Caco-2 (cell line): ENCODE measurements around the gene PCED1A. TPM values are rescaled to one million over a fixed set of nuclear protein-coding genes. Genes with fewer than 3 reads are reported as not detected.

Source experiments
- BruUV-seq: library from RNA; stranded (reverse); fragments of 400-500 nt; replicated peaks from 2 replicates; lab custom pipeline; 2021; lab: Mats Ljungman, UMichigan
- CTCF ChIA-PET: fragments of 300-600 bp; sonication (Branson Sonifier 250); formaldehyde crosslinking; loops from one replicate; lab custom pipeline; 2022; ENCODE audit warnings: antibody characterized with exemption; lab: Charles Lee
- POLR2A ChIA-PET: fragments of 300-600 bp; sonication (Branson Sonifier 250); formaldehyde crosslinking; loops from one replicate; lab custom pipeline; 2022; ENCODE audit warnings: antibody characterized with exemption; lab: Charles Lee
- DNase-seq, 2 experiments: peaks; one replicate each; pipeline versions ENCODE4 v3.0.0 to v3.0.0-alpha.2; 2020 to 2022
- H3K27me3 ChIP-seq: replicated peaks from 2 replicates; pipeline ENCODE4 v1.6.0; 2011; ENCODE audit warnings: low read length; ENCODE audit not compliant: control insufficient read depth, insufficient read depth
- H3K36me3 ChIP-seq: 2 replicates; pipeline ENCODE4 v1.5.1; 2011; ENCODE audit warnings: low read length; ENCODE audit not compliant: control insufficient read depth, insufficient read depth
- H3K4me1 ChIP-seq: fragments of 250-450 bp; sonication (Bioruptor Pico); 2 replicates; pipeline ENCODE4 v1.5.1; 2020; ENCODE audit warnings: mild to moderate bottlenecking
- H3K4me3 ChIP-seq: 2 replicates; pipeline ENCODE4 v1.5.1; 2011; ENCODE audit warnings: low read depth, mild to moderate bottlenecking, control low read depth, low read length
- H3K9me3 ChIP-seq: fragments of 250-450 bp; sonication (Bioruptor Pico); 2 replicates; pipeline ENCODE4 v1.5.1; 2020; ENCODE audit warnings: mild to moderate bottlenecking, moderate library complexity
- H3K27ac Mint-ChIP-seq: one replicate; pipeline ENCODE4 v1.8.0; 2022; ENCODE audit warnings: mixed read lengths; ENCODE audit not compliant: unreplicated experiment
- H3K27me3 Mint-ChIP-seq: one replicate; pipeline ENCODE4 v1.8.0; 2022; ENCODE audit warnings: mixed read lengths; ENCODE audit not compliant: insufficient read depth, unreplicated experiment
- H3K36me3 Mint-ChIP-seq: one replicate; pipeline ENCODE4 v1.8.0; 2022; ENCODE audit warnings: mild to moderate bottlenecking, mixed read lengths; ENCODE audit not compliant: insufficient read depth, unreplicated experiment
- H3K4me1 Mint-ChIP-seq: one replicate; pipeline ENCODE4 v1.8.0; 2022; ENCODE audit warnings: low read depth, mixed read lengths; ENCODE audit not compliant: unreplicated experiment
- H3K4me3 Mint-ChIP-seq: one replicate; pipeline ENCODE4 v1.8.0; 2022; ENCODE audit warnings: mild to moderate bottlenecking, moderate library complexity, mixed read lengths; ENCODE audit not compliant: unreplicated experiment
- H3K9me3 Mint-ChIP-seq: one replicate; pipeline ENCODE4 v1.8.0; 2022; ENCODE audit warnings: mixed read lengths; ENCODE audit not compliant: unreplicated experiment
- CTCF ChIP-seq, 2 experiments: fragments of 200-600 bp in 1 of 2; IDR thresholded peaks; 1 replicate in 1 of 2; 2 replicates in 1 of 2; pipeline versions ENCODE4 v1.5.1 to v1.8.0; 2011 to 2022; ENCODE audit warnings: antibody characterized with exemption in 1 of 2, control low read depth in 1 of 2, inconsistent platforms in 1 of 2, low read depth in 1 of 2, low read length in 1 of 2, mild to moderate bottlenecking in 1 of 2, moderate library complexity in 1 of 2; ENCODE audit not compliant: insufficient read depth in 1 of 2, severe bottlenecking in 1 of 2, unreplicated experiment in 1 of 2
- intact Hi-C: fragments of 100-400 bp; cut with micrococcal nuclease; formaldehyde crosslinking; loops from one replicate; pipeline ENCODE4 v1.10.0; 2022; ENCODE audit not compliant: unreplicated experiment
- total RNA-seq: library from RNA; stranded (reverse); gene quantifications from 2 replicates; pipeline ENCODE4 v1.2.3, GENCODE V29; 2022

PCED1A gene
- total RNA-seq, 1 experiment from 2014 or later, result 43.9 TPM

GRCh38 chr20:2794202-2794748 is 46.2 kb downstream of the PCED1A start:
- H3K9me3 ChIP-seq, result no peaks in the 10 kb centered on the region
- peaks cover 2% of the 10 kb centered on the region for H3K27me3 ChIP-seq
- Mint-ChIP-seq H3K9me3 (no peaks in the 10 kb centered on the region), H3K27me3 (peaks cover 18% of the 10 kb centered on the region), H3K4me1 (no peaks in the 10 kb centered on the region), H3K27ac (no peak overlapping the region), H3K36me3 (no peaks in the 10 kb centered on the region), H3K4me3 (no peak overlapping the region)
- H3K36me3 ChIP-seq, result no peaks in the 10 kb centered on the region
- TF ChIP-seq CTCF (IDR thresholded peaks at IDR 0.05; ENCODE audit: insufficient read depth in 1 of 2, low read depth in 1 of 2, low read length in 1 of 2, severe bottlenecking in 1 of 2, unreplicated experiment in 1 of 2), result no peak
- POLR2A ChIA-PET, result interaction anchor here (0.5 kb wide), 1 partner anchor 15 kb away, joined by 9 read pairs; no protein-coding TSS in a partner anchor
- no peak for DNase-seq
- intact Hi-C loops, result no loop called here
- CTCF ChIA-PET, result interaction anchor here (0.7 kb wide), 1 partner anchor 60 kb away, joined by 3 read pairs; no protein-coding TSS in a partner anchor
- no TSS peak for BruUV-seq
- no peak overlapping the region for H3K4me3 ChIP-seq
- no peaks in the 10 kb centered on the region for H3K4me1 ChIP-seq

GRCh38 chr20:2793471-2793870 is 47.0 kb downstream of the PCED1A start:
- Histone ChIP-seq H3K4me1 (no peaks in the 10 kb centered on the region), H3K4me3 (no peak overlapping the region), H3K9me3 (no peaks in the 10 kb centered on the region), H3K27me3 (peaks cover 2% of the 10 kb centered on the region), H3K36me3 (no peaks in the 10 kb centered on the region)
- no peak overlapping the region for H3K4me3 Mint-ChIP-seq
- no peaks in the 10 kb centered on the region for H3K9me3 Mint-ChIP-seq
- DNase-seq, result no peak
- H3K27ac Mint-ChIP-seq, result no peak overlapping the region
- peaks cover 21% of the 10 kb centered on the region for H3K27me3 Mint-ChIP-seq
- no peak for TF ChIP-seq CTCF (IDR thresholded peaks at IDR 0.05; ENCODE audit: insufficient read depth in 1 of 2, low read depth in 1 of 2, low read length in 1 of 2, severe bottlenecking in 1 of 2, unreplicated experiment in 1 of 2)
- intact Hi-C loops, result no loop called here
- H3K36me3 Mint-ChIP-seq, result no peaks in the 10 kb centered on the region
- H3K4me1 Mint-ChIP-seq, result no peaks in the 10 kb centered on the region
- no TSS peak for BruUV-seq
- CTCF ChIA-PET, result no interaction called here
- POLR2A ChIA-PET, result no interaction called here

Other genes starting within 250 kb of the PCED1A start
- 497 and 524 TPM in 2 replicates for gene NOP56, start 188.0 kb downstream of the PCED1A start, total RNA-seq
- 123 and 137 TPM in 2 replicates for gene IDH3B, start 176.4 kb downstream of the PCED1A start, total RNA-seq
- 5.7 and 7.5 TPM in 2 replicates for gene EBF4, start 147.9 kb downstream of the PCED1A start, total RNA-seq
- gene CPXM1, start 40.0 kb downstream of the PCED1A start, total RNA-seq, result not detected in 2 replicates
- gene C20orf141, start 25.7 kb downstream of the PCED1A start, total RNA-seq, result not detected in 2 replicates
- gene TMEM239, start 24.3 kb downstream of the PCED1A start, total RNA-seq, result not detected in 2 replicates
- gene VPS16, start 90 bp upstream of the PCED1A start, total RNA-seq, result 41.3 and 46.6 TPM in 2 replicates
- gene PTPRA, start 32.8 kb upstream of the PCED1A start, total RNA-seq, result 51.4 and 57.0 TPM in 2 replicates
- 0.74 TPM in 1 of 2 replicates, not detected in the other for gene GNRH2, start 203.0 kb upstream of the PCED1A start, total RNA-seq
- 93.9 and 95.0 TPM in 2 replicates for gene MRPS26, start 205.4 kb upstream of the PCED1A start, total RNA-seq
- 1.9 and 2.7 TPM in 2 replicates for gene OXT, start 231.0 kb upstream of the PCED1A start, total RNA-seq
- not detected in 2 replicates for gene AVP, start 244.1 kb upstream of the PCED1A start, total RNA-seq